ENCODE results near the gene TSHZ1.

The TSHZ1 gene

DNA sequence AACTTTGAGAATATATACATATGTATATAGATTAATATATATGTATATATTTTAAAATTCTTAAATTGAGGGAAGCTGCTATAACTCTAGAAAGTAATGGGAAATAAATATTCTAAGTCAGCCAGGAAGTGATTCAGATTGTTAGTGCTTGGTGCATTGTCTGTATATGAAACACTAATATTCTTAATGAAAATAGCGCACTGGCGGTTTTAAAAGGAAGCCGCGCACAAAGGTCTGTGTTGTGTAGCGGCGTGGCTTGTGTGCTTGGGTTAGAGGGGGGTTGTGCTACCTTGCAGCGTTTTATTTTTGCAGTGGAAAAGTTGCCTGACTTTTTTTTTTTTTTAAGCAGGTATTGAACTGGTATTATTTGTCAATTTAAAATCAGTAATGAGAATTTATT is 11.3 kb downstream of the TSHZ1 start:
- DNase-seq (ENCODE audit: low read depth), result no peak

- no peak for DNase-seq (ENCODE audit: low read depth)
These were observed 11.8 kb downstream of the TSHZ1 start for GRCh38 chr18:75222407-75222806.

DNA sequence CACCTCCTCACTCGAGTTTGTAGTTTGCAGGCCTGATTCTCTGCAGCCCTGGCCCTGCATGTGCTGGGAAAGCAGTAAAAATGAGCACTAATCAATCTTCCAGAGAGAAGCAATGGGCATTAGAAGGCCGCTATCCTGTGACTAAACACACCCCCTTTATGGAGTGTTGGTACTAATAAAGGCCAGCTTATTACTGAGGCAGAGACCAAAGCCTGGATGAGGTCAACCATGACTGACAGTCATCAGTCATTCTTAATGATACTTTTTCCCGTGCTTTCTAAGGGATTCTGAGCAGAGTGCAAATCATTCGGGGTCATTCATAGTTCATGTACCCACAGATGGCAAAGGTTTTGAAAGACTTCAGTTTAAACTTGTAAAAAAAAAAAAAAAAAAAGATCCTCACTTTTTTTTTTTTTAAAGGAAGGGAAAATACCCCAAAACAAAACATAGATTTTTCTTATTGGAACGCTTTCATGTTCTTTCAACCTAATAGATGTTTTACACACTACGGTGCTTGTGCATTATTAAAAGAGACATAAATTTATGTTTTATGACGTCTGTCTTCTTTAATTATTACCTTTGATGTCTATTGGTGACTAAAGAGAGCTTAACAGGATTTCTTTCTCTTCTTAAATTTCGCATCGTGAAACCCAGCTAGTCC is 13.2 kb downstream of the TSHZ1 start:
- DNase-seq (ENCODE audit: low read depth), result no peak

DNA sequence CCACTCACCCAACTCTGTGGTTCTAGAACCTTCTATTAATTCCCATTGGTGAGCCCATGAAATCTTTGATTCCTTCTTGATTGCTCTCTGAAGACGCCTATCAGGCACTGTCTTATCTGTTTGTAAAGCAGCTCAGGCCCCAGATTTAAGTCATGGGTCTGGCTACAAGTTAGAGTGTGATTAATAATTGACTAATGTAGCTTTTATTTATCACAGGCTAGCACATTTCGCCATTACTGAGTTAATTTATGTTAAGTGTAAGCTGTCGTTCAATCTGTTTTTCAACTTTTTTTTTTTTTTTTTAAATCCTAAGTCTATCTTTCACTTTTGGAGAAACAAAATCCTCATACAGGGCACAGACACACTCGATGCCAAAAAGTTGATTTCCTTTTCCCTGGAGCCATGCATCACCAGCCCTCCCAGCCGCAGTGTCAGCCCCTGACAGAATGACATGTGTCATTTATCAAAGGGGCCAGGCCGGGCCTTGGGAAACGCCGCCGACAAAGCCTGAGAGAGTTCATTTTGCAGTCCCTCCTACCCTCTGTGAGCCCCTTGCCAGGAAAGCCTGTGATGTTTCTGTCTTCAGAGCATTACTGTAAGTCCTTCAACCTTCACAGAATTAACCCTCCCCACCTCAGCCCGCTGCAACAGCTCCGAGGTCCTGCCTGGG is 15.8 kb downstream of the TSHZ1 start:
- no peak for DNase-seq (ENCODE audit: low read depth)

GRCh38 chr18:75226956-75227316 is 16.3 kb downstream of the TSHZ1 start:
- no peak for DNase-seq (ENCODE audit: low read depth)

GRCh38 chr18:75227535-75228296 is 17.1 kb downstream of the TSHZ1 start:
- no peak for DNase-seq (ENCODE audit: low read depth)

DNA sequence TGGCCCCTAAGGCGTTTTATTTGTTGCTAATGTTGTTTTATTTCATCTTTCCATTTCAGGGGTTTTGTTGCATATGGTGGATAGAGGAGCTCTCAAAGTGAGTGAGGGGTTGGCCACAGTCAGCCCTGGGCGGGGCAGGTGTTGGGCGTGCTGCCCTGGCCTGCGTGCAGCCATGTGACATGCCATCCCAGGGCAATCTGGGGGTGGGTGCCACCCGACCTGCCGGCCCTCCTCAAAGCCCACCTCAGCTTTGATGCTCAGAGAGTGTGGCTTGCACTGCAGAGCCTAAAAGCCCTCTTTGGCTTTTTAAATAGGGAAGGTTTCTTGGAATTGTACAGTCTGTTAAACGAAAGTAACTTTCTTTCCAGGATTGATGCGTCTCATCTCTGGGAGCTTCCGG is 18.4 kb downstream of the TSHZ1 start:
- no peak for DNase-seq (ENCODE audit: low read depth)

DNA sequence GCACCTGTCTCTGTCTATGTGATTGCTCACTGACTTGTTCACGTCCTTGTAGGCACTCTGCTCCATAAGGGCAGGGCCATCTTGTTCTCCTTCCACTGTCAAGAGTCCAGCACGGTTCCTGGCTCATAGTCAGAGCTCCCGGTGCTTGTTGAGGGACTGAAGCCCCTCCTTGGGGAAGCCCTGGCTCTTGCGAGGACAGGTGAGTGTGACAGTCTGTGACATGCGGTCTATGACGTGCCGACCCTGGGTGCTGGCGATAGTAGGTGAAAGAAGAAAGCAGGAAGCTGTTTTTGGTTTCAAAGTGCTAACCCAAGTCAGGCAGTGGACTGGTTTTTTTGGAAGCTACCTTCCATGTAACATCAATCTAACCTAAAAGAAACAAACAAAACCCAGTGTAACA is 18.8 kb downstream of the TSHZ1 start:
- DNase-seq (ENCODE audit: low read depth), result no peak

DNA sequence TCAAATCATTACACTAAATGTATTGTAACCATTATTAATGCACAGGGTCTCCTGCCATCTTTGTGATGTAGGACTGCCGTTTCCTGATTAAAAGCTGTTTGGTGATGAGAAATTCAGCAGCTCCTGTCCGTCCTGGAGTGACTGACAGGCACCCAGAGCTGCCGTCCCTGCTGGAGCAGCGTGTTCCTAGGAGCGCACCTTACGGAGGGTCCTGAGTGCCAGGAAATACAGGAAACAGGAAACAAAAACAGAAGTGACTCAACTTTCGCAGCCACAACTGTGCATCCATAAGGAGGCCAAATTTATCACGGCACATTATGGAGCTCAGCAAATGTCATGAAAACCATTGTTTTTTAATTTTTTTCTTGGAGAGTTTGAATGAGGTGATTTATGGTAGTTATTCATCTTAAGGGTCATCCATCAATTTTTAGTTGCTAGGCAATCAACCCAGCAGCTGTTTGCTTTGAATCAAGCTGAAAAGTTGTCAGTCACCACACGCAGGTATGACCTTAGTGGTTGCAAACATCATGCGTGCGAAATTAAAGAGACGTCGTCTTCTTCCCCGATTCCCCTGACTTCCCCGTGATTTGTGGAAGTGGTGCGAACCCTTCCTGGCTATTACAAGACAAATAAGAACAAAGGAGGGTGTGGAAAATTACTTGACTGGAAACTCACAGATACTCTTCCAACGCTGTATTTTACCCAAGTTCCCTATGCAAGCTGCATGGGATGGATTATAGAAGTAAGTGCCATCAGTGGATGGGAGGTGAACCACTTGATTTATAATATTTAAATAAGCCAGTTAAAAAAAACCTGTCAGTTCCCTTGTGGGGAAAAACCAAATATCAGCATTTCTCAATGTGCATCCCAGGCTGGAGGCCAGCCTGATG is 19.8 kb downstream of the TSHZ1 start:
- no peak for DNase-seq (ENCODE audit: low read depth)

DNA sequence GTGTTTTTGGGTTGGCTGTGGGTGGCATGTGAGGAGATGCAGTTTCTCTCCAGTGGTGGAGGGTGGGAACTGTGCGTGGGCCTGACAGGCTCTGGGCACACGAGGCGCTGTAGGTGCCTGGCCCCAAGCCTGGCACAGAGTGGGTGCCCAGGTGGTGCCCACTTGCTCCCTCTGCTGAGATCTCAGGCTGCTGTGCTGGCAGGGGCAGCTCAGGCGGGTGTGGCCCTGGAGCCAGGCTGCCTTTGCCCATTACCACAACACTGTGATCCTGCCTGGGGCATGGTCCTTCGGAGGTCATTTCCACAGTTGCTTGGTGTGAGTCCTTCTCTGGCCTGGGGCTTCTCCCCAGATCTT is 20.4 kb downstream of the TSHZ1 start:
- no peak for DNase-seq (ENCODE audit: low read depth)

DNA sequence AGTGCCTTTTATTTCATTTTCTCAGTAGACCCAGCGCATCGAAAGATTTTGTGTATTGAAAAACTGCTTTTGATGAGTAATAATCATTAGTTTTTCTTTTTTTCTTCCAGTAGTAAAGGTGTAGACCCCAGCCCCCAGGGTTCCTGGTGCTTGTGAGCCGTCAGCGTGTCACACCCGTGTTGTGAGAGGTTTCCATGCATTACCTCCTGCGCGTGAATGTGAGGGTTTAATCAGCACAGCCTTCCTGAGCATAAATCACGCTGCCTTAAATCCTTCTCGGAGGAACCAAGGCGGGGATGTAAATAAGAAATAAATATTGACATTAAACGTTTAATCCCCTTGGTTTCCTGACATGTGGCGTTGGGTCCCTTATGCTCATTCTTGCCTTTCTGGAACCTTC is 24.3 kb downstream of the TSHZ1 start:
- no peak for DNase-seq (ENCODE audit: low read depth)

- no peak for DNase-seq (ENCODE audit: low read depth)
These were observed 25.3 kb downstream of the TSHZ1 start for GRCh38 chr18:75235896-75236295.

- no peak for DNase-seq (ENCODE audit: low read depth)
These were observed 27.5 kb downstream of the TSHZ1 start for GRCh38 chr18:75238100-75238499.

GRCh38 chr18:75238786-75239185 is 28.2 kb downstream of the TSHZ1 start:
- no peak for DNase-seq (ENCODE audit: low read depth)

GRCh38 chr18:75240433-75240832 is 29.8 kb downstream of the TSHZ1 start:
- DNase-seq (ENCODE audit: low read depth), result no peak

DNA sequence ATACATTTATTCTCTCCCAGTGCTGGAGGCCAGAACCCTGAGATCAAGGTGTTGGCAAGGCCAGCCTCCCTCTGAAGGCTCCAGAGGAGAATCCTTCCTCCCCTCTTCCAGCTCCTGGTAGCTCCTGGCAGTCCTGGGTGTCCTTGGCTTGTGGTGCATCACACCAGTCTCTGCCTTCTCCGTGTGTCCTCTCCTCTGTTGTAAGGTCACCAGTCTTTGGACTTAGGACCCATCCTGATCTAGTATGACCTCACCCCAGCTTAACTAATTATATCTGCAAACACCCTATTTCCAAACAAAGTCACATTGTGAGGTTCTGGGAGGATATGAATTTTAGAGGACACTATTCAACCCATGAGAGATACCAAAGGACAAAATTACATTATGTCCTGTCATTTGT is 31.1 kb downstream of the TSHZ1 start:
- DNase-seq (ENCODE audit: low read depth), result no peak

DNA sequence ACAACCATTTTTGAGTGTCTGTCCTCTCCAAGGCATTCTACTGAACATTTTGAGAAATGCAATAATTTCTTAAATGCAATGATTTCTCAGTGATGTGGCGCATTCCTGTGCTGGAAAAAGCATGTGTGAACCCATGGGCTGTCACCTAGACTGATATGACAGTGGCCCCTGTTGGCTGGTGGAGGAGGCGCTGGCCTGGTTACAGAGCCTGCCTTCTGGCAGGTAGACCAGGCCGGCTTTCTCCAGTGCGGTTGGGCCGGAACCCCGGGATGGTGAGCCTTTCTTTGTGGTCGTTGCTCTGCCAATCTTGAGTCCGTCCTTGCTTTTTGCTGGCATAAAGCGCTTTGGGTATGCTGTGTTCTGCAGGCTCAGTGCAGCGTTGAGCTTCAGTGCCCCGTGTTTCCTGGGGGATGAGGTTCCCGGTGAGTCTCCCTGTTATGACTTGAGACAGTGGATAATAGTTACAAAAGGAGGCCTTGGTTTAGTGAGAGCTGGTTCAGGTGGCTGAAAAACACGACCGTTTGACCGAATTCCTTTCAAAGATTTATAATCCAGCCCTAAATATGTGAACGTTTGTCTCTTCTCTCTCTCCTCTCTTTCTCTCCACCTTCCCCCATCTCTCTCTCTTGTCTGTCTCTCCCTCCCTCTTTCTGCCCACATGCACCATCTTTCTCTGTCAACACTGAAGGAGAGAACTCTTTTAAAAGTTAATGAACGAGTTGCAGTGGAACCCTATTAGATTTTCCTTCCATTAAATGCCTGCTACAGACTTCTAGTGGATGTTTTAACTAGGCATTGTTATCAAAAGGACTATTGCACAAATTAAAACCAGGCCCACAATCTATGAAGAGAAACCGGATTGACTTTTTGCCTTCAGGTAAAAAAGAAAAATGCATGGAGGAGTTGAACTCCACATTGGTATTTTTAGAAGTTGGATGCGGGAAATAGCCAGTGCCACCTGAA is 34.0 kb downstream of the TSHZ1 start:
- DNase-seq (ENCODE audit: low read depth), result no peak

GRCh38 chr18:75246721-75247610 is 36.4 kb downstream of the TSHZ1 start:
- DNase-seq (ENCODE audit: low read depth), result no peak

DNA sequence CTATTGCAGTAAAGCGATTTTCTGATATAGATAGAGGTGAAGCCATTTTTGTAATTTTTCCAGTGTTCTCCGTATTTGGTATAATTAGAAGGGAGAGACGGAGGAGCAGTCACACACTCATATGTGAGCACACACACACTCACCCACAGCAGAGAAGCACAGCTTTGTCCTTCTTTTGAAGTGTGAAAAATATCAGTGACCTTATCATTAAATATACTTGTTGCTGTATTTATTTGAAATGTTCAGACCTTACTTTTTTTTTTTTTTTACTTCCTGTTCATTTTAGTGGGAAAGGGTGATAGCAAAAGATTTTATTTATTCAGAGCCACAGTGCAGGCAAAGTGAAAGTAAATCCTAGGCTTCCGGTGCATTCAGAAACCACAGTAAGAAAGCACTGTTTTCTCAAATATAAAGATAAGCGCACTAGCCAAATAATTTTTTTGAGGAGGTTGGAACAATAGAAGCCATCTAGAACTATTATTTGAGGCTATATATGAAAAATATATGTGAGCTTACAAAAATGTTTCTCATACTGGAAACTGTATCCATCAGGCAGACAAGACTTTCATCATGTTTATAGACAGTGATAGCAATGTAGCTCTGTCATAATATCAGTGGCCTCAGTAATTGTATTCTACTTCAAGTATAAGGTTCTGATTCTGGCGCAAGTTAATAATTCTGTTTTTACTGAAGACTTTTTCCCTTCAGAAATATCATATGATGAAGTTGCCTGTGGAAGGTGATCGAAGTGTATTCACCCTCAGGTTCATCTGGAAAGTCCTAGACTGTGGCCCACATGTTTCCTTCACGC is 37.2 kb downstream of the TSHZ1 start:
- DNase-seq (ENCODE audit: low read depth), result no peak

Measured in HS-27A (cell line).